Fibroblast of lung (primary cell): ENCODE measurements around the gene CCL5.

Experiments used
- CTCF ChIP-seq, 2 donors: IDR thresholded peaks in 1 of 2; conservative IDR thresholded peaks in 1 of 2; 1 replicate in 1 of 2; 2 replicates in 1 of 2; pipeline ENCODE4 v1.5.1; 2011 to 2012; ENCODE audit warnings: low read length in 2 of 2, control low read depth in 1 of 2, inconsistent platforms in 1 of 2, low read depth in 1 of 2, mild to moderate bottlenecking in 1 of 2
- EZH2 ChIP-seq: IDR thresholded peaks from 2 replicates; pipeline ENCODE4 v1.5.1; 2012; ENCODE audit warnings: low read length, control low read depth, mild to moderate bottlenecking; ENCODE audit errors: missing control alignments

- no peak for TF ChIP-seq CTCF (conservative IDR thresholded peaks at IDR 0.05 in 1 of 2, IDR thresholded peaks at IDR 0.05 in 1 of 2; ENCODE audit: low read depth in 1 of 2, low read length in 2 of 2)
- no peak for TF ChIP-seq EZH2
These were observed 11.1 kb upstream of the CCL5 start for GRCh38 chr17:35891269-35891668.
